NCI-H1436 (cell line): ENCODE measurements around the gene PSME2.

Experiments used
- DNase-seq: peaks from one replicate; lab custom pipeline; 2025; lab: John Stamatoyannopoulos, UW

The PSME2 gene

GRCh38 chr14:24135834-24136683 is 10.4 kb downstream of the PSME2 start, which contains the start of gene PSME1:
Gene PSME1, plus strand, starts transcription at chr14:24136194. Its CDS starts 69 bp downstream, at chr14:24136263.
- DNase-seq = peak; percentile 92

GRCh38 chr14:24135584-24135833 is 10.9 kb downstream of the PSME2 start:
- DNase-seq = no peak

- DNase-seq = no peak
Observed at GRCh38 chr14:24133735-24134134, 12.7 kb downstream of the PSME2 start.

- no peak for DNase-seq
Observed at GRCh38 chr14:24132976-24133375, 13.4 kb downstream of the PSME2 start.

- no peak for DNase-seq
Observed at GRCh38 chr14:24132061-24132685, 14.2 kb downstream of the PSME2 start.

GRCh38 chr14:24131549-24131966 is 14.9 kb downstream of the PSME2 start:
- DNase-seq = no peak

GRCh38 chr14:24130717-24131548 is 15.5 kb downstream of the PSME2 start:
- no peak for DNase-seq

- DNase-seq = no peak
Observed at GRCh38 chr14:24130380-24130716, 16.1 kb downstream of the PSME2 start, which contains the start of gene FITM1. Gene FITM1, plus strand, starts transcription at chr14:24130659. Its CDS starts 905 bp downstream, at chr14:24131564.

- no peak for DNase-seq
Observed at GRCh38 chr14:24129410-24129998, 16.9 kb downstream of the PSME2 start.

GRCh38 chr14:24127673-24128072 is 18.7 kb downstream of the PSME2 start:
- no peak for DNase-seq

- no peak for DNase-seq
Observed at GRCh38 chr14:24126939-24127338, 19.5 kb downstream of the PSME2 start.

- no peak for DNase-seq
Observed at GRCh38 chr14:24123424-24124417, 22.7 kb downstream of the PSME2 start.

GRCh38 chr14:24122898-24123297 is 23.5 kb downstream of the PSME2 start:
- DNase-seq = no peak

- DNase-seq = no peak
Observed at GRCh38 chr14:24122416-24122815, 24.0 kb downstream of the PSME2 start.

GRCh38 chr14:24121210-24121609 is 25.2 kb downstream of the PSME2 start:
- DNase-seq = no peak

GRCh38 chr14:24119691-24120090 is 26.7 kb downstream of the PSME2 start:
- no peak for DNase-seq

- DNase-seq = no peak
Observed at GRCh38 chr14:24117179-24117578, 29.2 kb downstream of the PSME2 start.

GRCh38 chr14:24116128-24116814 is 30.1 kb downstream of the PSME2 start:
- no peak for DNase-seq

GRCh38 chr14:24115422-24116127 is 30.8 kb downstream of the PSME2 start:
- DNase-seq = no peak
